ENCODE measurements around the gene NRAP.

Gene NRAP

DNA sequence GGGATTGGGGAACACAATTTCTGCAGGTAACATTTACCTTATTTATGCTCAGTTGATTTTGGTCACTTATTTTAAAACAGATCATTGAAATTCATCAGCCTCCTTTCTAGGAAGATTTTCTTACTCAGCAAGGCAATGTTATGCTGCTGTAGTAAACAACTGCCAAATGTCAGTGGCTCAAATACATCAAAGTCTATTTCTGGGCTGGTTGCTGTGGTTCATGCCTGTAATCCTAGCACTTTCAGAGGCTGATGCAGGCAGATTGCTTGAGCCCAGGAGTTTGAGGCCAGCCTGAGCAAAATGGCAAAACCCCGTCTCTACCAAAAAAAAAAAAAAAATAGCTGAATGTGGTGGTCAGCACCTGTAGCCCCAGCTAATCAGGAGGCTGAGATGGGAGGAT lies 85.1 kb downstream of the NRAP start:
- H3K36me3 ChIP-seq (ENCODE audit: control insufficient read depth in 2 of 2, insufficient read depth in 1 of 2, low read length in 2 of 2): no peaks in the 10 kb centered on the region
- H3K9me3 ChIP-seq (ENCODE audit: control insufficient read depth, insufficient read depth, low read depth, low read length): no peaks in the 10 kb centered on the region
- no peak overlapping the region for H3K27ac ChIP-seq (ENCODE audit: extremely low read depth, low read depth, low read length)
- ChIA-PET POLR2A (no interaction called here), CTCF (no interaction called here)
- H3K4me3 ChIP-seq (ENCODE audit: low read depth, low read length): no peak overlapping the region
- no peaks in the 10 kb centered on the region for H3K4me1 ChIP-seq (ENCODE audit: control insufficient read depth, insufficient read depth, low read length)
- TF ChIP-seq ZNF600 (tag by site-specific recombination; IDR thresholded peaks at IDR 0.05) (no peak), ZNF449 (tag by site-specific recombination; IDR thresholded peaks at IDR 0.05) (no peak), SCRT2 (tag by site-specific recombination; IDR thresholded peaks at IDR 0.05) (no peak), ZNF843 (tag by site-specific recombination; IDR thresholded peaks at IDR 0.05) (no peak), ZNF140 (tag by site-specific recombination; IDR thresholded peaks at IDR 0.05) (no peak), ZBTB8A (tag by site-specific recombination; IDR thresholded peaks at IDR 0.05) (no peak), ZNF530 (tag by site-specific recombination; IDR thresholded peaks at IDR 0.05; ENCODE audit: low read depth) (no peak), ZNF785 (tag by site-specific recombination; IDR thresholded peaks at IDR 0.05) (no peak), ZNF311 (tag by site-specific recombination; IDR thresholded peaks at IDR 0.05; ENCODE audit: borderline replicate concordance) (no peak), ZBTB26 (tag by site-specific recombination; optimal IDR thresholded peaks at IDR 0.05) (no peak), ZFP41 (tag by site-specific recombination; IDR thresholded peaks at IDR 0.05; ENCODE audit: borderline replicate concordance) (no peak)
- TF ChIP-seq, protein P1, sequence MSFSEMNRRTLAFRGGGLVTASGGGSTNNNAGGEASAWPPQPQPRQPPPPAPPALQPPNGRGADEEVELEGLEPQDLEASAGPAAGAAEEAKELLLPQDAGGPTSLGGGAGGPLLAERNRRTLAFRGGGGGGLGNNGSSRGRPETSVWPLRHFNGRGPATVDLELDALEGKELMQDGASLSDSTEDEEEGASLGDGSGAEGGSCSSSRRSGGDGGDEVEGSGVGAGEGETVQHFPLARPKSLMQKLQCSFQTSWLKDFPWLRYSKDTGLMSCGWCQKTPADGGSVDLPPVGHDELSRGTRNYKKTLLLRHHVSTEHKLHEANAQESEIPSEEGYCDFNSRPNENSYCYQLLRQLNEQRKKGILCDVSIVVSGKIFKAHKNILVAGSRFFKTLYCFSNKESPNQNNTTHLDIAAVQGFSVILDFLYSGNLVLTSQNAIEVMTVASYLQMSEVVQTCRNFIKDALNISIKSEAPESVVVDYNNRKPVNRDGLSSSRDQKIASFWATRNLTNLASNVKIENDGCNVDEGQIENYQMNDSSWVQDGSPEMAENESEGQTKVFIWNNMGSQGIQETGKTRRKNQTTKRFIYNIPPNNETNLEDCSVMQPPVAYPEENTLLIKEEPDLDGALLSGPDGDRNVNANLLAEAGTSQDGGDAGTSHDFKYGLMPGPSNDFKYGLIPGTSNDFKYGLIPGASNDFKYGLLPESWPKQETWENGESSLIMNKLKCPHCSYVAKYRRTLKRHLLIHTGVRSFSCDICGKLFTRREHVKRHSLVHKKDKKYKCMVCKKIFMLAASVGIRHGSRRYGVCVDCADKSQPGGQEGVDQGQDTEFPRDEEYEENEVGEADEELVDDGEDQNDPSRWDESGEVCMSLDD (tag by site-specific recombination; IDR thresholded peaks at IDR 0.05): no peak
- TF ChIP-seq, protein P2, sequence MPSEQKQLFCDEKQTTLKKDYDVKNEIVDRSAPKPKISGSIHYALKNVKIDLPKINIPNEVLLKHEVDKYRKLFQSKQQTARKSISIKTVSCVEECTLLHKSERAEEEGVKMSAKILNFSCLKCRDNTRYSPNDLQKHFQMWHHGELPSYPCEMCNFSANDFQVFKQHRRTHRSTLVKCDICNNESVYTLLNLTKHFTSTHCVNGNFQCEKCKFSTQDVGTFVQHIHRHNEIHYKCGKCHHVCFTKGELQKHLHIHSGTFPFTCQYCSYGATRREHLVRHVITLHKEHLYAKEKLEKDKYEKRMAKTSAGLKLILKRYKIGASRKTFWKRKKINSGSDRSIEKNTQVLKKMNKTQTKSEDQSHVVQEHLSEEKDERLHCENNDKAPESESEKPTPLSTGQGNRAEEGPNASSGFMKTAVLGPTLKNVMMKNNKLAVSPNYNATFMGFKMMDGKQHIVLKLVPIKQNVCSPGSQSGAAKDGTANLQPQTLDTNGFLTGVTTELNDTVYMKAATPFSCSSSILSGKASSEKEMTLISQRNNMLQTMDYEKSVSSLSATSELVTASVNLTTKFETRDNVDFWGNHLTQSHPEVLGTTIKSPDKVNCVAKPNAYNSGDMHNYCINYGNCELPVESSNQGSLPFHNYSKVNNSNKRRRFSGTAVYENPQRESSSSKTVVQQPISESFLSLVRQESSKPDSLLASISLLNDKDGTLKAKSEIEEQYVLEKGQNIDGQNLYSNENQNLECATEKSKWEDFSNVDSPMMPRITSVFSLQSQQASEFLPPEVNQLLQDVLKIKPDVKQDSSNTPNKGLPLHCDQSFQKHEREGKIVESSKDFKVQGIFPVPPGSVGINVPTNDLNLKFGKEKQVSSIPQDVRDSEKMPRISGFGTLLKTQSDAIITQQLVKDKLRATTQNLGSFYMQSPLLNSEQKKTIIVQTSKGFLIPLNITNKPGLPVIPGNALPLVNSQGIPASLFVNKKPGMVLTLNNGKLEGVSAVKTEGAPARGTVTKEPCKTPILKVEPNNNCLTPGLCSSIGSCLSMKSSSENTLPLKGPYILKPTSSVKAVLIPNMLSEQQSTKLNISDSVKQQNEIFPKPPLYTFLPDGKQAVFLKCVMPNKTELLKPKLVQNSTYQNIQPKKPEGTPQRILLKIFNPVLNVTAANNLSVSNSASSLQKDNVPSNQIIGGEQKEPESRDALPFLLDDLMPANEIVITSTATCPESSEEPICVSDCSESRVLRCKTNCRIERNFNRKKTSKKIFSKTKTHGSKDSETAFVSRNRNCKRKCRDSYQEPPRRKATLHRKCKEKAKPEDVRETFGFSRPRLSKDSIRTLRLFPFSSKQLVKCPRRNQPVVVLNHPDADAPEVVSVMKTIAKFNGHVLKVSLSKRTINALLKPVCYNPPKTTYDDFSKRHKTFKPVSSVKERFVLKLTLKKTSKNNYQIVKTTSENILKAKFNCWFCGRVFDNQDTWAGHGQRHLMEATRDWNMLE (tag by site-specific recombination; conservative IDR thresholded peaks at IDR 0.05; ENCODE audit: low read depth): no peak

DNA sequence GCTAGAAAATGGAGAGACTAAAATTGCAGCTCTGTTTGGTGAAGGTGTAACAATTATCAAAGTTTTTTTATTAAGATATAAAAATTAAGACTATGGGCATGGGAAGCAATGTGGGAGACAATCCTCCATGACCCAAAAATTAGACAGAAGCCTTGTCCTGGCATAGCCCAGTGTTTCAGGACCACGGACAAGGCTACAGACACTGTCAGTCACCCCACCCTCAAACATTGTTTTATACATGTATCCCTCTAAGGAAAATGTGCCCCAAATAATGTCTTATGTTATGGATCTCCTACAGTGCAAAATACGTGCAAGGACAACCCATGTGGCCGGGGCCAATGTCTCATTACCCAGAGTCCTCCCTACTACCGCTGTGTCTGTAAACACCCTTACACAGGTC lies 87.0 kb downstream of the NRAP start:
- Histone ChIP-seq H3K4me3 (ENCODE audit: low read depth, low read length) (no peak overlapping the region), H3K4me1 (ENCODE audit: control insufficient read depth, insufficient read depth, low read length) (peaks cover 2% of the 10 kb centered on the region; the same call in 1 of the 2 replicates), H3K36me3 (ENCODE audit: control insufficient read depth in 2 of 2, insufficient read depth in 1 of 2, low read length in 2 of 2) (no peaks in the 10 kb centered on the region), H3K27ac (ENCODE audit: extremely low read depth, low read depth, low read length) (no peak overlapping the region), H3K9me3 (ENCODE audit: control insufficient read depth, insufficient read depth, low read depth, low read length) (no peaks in the 10 kb centered on the region)
- CTCF ChIA-PET: interaction anchor here (2.8 kb wide), 1 partner anchor 14 kb away, joined by 12 read pairs; no protein-coding TSS in a partner anchor
- TF ChIP-seq REST (tag by site-specific recombination; IDR thresholded peaks at IDR 0.05): peak; percentile 94
- no peak for TF ChIP-seq HIC1 (tag by site-specific recombination; IDR thresholded peaks at IDR 0.05)
- POLR2A ChIA-PET: interaction anchor here (0.6 kb wide), 1 partner anchor 14 kb away, joined by 5 read pairs; no protein-coding TSS in a partner anchor

All from HEK293 (cell line).